OCI-LY3 (cell line): ENCODE measurements around the gene ETNK2.
"Not testable (repeated sequence)": the region's sequence is repeated elsewhere in the genome, so short reads cannot be mapped to it uniquely, and the experiment has no call there.

Source experiments
- H2AFZ ChIP-seq: fragments of 200-600, 300-600 bp; shearing (Covaris generic); 2 replicates; pipeline ENCODE4 v1.6.0; 2014; ENCODE audit warnings: antibody characterized with exemption, low read depth, low read length
- H3K27ac ChIP-seq: fragments of 200-600, 300-600 bp; sonication (generic); 2 replicates; pipeline ENCODE4 v1.5.1; 2014; ENCODE audit warnings: mild to moderate bottlenecking, low read length, moderate library complexity, mixed read lengths
- H3K27me3 ChIP-seq: fragments of 200-600, 300-600 bp; sonication (generic); 2 replicates; pipeline ENCODE4 v1.6.1; 2014; ENCODE audit warnings: low read depth, low read length, mixed read lengths
- H3K36me3 ChIP-seq: fragments of 200-600, 300-600 bp; sonication (generic); replicated peaks from 2 replicates; pipeline ENCODE3; 2014; ENCODE audit warnings: low read depth, low read length, mixed read lengths
- H3K4me1 ChIP-seq: fragments of 300-600, 200-600 bp; sonication (generic); 2 replicates; pipeline ENCODE4 v1.6.1; 2014; ENCODE audit warnings: low read length, mixed read lengths
- H3K4me2 ChIP-seq: fragments of 200-600, 300-600 bp; sonication (generic); 2 replicates; pipeline ENCODE4 v1.6.1; 2014; ENCODE audit warnings: low read length, mixed read lengths
- H3K4me3 ChIP-seq: fragments of 300-600, 200-600 bp; sonication (generic); 2 replicates; pipeline ENCODE4 v1.5.1; 2014; ENCODE audit warnings: antibody characterized with exemption, mild to moderate bottlenecking, low read length, moderate library complexity
- H3K79me2 ChIP-seq: fragments of 300-600, 200-600 bp; shearing (Covaris generic); 2 replicates; pipeline ENCODE4 v1.6.1; 2014; ENCODE audit warnings: mild to moderate bottlenecking, low read length, mixed read lengths
- H3K9ac ChIP-seq: fragments of 300-600, 200-600 bp; shearing (Covaris generic); 2 replicates; pipeline ENCODE4 v1.6.0; 2014; ENCODE audit warnings: mild to moderate bottlenecking, low read length, moderate library complexity
- H3K9me3 ChIP-seq: fragments of 200-600, 300-600 bp; shearing (Covaris generic); 2 replicates; pipeline ENCODE4 v1.6.1; 2014; ENCODE audit warnings: low read length, mixed read lengths; ENCODE audit not compliant: insufficient read depth
- H4K20me1 ChIP-seq: fragments of 200-600, 300-600 bp; sonication (generic); 2 replicates; pipeline ENCODE4 v1.6.1; 2016; ENCODE audit warnings: low read length, mixed read lengths; ENCODE audit not compliant: insufficient read depth
- CTCF ChIP-seq: fragments of 200-600, 300-600 bp; sonication (generic); IDR thresholded peaks from 2 replicates; pipeline ENCODE4 v1.5.1; 2014; ENCODE audit warnings: antibody characterized with exemption, low read length, low read depth
- EZH2phosphoT487 ChIP-seq: fragments of 200-600 bp; shearing (Covaris generic); IDR thresholded peaks from 2 replicates; pipeline ENCODE4 v1.6.1; 2018; ENCODE audit warnings: antibody characterized with exemption, mixed run types, low read depth

The ETNK2 gene

DNA sequence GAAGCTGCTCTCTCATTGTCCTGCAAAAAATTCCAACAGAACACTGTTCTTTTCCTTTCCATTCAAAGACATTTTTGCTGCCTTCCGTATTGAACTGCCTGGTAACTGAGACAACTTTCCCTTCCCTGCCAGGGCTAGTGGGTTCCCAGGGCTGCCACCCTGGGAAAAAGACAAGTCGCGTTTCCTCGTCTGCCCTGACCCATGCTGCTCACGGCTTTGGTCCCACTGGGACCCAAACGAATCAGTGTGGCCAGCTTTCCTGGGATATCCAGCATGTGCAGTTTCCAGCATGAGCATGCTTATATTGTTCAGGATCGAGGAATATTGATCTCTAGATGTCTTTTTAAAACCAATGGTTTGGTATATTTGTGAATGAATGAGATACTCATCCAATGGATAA, 60.8 kb downstream of the ETNK2 start:
- H4K20me1 ChIP-seq = no peaks in the 10 kb centered on the region
- no peak overlapping the region for H2AFZ ChIP-seq
- no peak overlapping the region for H3K4me2 ChIP-seq
- no peak overlapping the region for H3K9ac ChIP-seq
- TF ChIP-seq EZH2phosphoT487 = no peak
- no peaks in the 10 kb centered on the region for H3K27me3 ChIP-seq
- no peak overlapping the region for H3K4me3 ChIP-seq
- H3K9me3 ChIP-seq = no peaks in the 10 kb centered on the region
- H3K27ac ChIP-seq = no peak overlapping the region
- no peaks in the 10 kb centered on the region for H3K4me1 ChIP-seq
- H3K36me3 ChIP-seq = no peaks in the 10 kb centered on the region
- no peaks in the 10 kb centered on the region for H3K79me2 ChIP-seq

DNA sequence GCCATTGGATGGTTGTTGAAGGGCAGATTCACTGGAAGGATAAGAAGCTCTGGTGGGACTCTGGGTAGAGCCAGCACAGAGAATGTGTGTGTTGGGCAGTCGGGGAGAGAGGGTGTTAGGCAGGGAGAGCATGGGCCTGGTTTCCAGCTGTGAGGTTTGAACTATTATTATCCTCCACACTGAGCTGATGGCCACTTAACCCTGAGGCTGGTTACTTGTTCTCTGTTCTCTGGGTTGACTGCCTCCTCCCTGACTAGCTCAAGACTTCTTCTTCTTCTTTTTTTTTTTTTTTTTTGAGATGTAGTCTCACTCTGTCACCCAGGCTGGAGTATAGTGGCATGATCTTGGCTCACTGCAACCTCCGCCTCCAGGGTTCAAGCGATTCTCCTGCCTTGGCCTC, 61.7 kb downstream of the ETNK2 start:
- H3K79me2 ChIP-seq, H3K9ac ChIP-seq, H4K20me1 ChIP-seq, H3K4me2 ChIP-seq, H3K4me1 ChIP-seq, H3K27me3 ChIP-seq, H2AFZ ChIP-seq, H3K9me3 ChIP-seq, H3K27ac ChIP-seq, H3K4me3 ChIP-seq, H3K36me3 ChIP-seq: not testable (repeated sequence)

DNA sequence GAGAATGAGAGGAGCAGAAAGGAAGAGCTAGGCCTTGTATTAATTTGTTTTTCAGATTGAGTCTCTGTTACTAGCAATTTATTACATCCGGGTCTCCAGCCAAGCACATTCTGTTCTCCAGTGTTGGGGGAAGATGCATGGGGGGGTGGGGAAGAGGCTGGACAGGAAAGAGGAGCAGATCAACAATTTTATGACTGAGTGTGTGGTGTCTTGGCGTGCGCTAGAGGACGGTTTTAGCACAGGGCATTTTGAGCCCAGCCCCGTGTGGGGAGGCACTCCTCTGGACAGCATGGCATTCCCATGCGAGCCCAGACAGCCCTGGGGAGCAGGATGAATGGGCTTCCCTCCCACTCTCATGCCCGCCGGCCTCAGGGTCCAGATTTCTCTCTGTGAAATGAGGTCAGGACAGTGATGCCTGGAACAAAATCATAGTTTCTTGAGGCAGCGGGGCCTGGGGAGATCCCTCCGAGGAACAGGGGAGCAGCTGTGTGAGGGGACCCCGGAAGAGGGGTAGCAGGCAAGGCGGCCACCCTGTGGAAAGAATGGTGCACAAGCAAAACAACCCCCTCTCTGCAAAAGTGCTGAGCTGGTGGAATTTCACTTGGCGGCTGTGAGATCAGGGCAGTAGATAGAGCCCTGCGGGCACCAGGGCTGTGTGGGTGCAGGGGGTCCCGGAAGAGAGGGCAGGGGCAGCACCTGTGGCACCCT, 62.6 kb downstream of the ETNK2 start:
- no peak overlapping the region for H3K4me2 ChIP-seq
- no peaks in the 10 kb centered on the region for H3K4me1 ChIP-seq
- H2AFZ ChIP-seq = no peak overlapping the region
- no peak overlapping the region for H3K27ac ChIP-seq
- H3K9me3 ChIP-seq = no peaks in the 10 kb centered on the region
- H3K36me3 ChIP-seq = no peaks in the 10 kb centered on the region
- H4K20me1 ChIP-seq = no peaks in the 10 kb centered on the region
- no peak for TF ChIP-seq EZH2phosphoT487
- no peak for TF ChIP-seq CTCF
- H3K79me2 ChIP-seq = no peaks in the 10 kb centered on the region
- no peak overlapping the region for H3K4me3 ChIP-seq
- no peak overlapping the region for H3K9ac ChIP-seq
- H3K27me3 ChIP-seq = no peaks in the 10 kb centered on the region

GRCh38 chr1:204088596-204088995, 63.2 kb downstream of the ETNK2 start:
- H3K27ac ChIP-seq = no peak overlapping the region
- TF ChIP-seq EZH2phosphoT487 = no peak
- TF ChIP-seq CTCF = no peak
- no peak overlapping the region for H2AFZ ChIP-seq
- no peak overlapping the region for H3K4me2 ChIP-seq
- H3K9me3 ChIP-seq = no peaks in the 10 kb centered on the region
- no peak overlapping the region for H3K9ac ChIP-seq
- no peaks in the 10 kb centered on the region for H3K27me3 ChIP-seq
- no peak overlapping the region for H3K4me3 ChIP-seq
- H4K20me1 ChIP-seq = no peaks in the 10 kb centered on the region
- no peaks in the 10 kb centered on the region for H3K36me3 ChIP-seq
- no peaks in the 10 kb centered on the region for H3K79me2 ChIP-seq
- no peaks in the 10 kb centered on the region for H3K4me1 ChIP-seq

- H3K4me3 ChIP-seq = no peak overlapping the region
- no peaks in the 10 kb centered on the region for H4K20me1 ChIP-seq
- no peak overlapping the region for H3K27ac ChIP-seq
- H3K79me2 ChIP-seq = no peaks in the 10 kb centered on the region
- H3K4me1 ChIP-seq = no peaks in the 10 kb centered on the region
- no peak for TF ChIP-seq EZH2phosphoT487
- no peak for TF ChIP-seq CTCF
- H2AFZ ChIP-seq = no peak overlapping the region
- no peaks in the 10 kb centered on the region for H3K27me3 ChIP-seq
- no peaks in the 10 kb centered on the region for H3K9me3 ChIP-seq
- no peaks in the 10 kb centered on the region for H3K36me3 ChIP-seq
- no peak overlapping the region for H3K9ac ChIP-seq
- H3K4me2 ChIP-seq = no peak overlapping the region
These were observed 63.8 kb downstream of the ETNK2 start for GRCh38 chr1:204087893-204088528.
